HG03432 (cell line): Measurements from ENCODE around the gene GAREM1.
A peak's percentile ranks its signal among the peaks of the same experiment; 100 is the strongest.

Experiments
- ATAC-seq: cut with Tn5 transposase; IDR thresholded peaks from one replicate; pipeline ENCODE4 v1.9.1; 2021; ENCODE audit warnings: mild to moderate bottlenecking, moderate library complexity; ENCODE audit not compliant: unreplicated experiment

GAREM1 gene

DNA sequence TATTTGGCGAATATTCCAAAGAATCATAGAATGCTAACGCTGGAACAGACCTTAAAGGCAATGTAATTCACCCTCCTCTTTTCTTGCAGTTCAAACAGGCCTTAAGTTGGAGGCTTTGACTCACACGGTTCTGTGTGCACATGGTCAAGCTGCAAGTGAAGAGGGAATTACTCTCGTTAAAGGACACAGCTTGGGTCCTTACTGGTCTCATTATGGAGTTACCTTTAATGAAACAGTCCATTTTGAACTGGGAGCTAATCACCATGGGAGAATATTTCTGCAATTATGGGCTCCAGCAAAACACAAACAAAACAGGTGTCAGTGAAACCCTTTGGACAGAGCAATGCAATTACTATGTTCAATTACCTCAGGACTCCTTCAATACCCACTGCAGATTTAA lies 135.5 kb downstream of the GAREM1 start:
- no peak for ATAC-seq

DNA sequence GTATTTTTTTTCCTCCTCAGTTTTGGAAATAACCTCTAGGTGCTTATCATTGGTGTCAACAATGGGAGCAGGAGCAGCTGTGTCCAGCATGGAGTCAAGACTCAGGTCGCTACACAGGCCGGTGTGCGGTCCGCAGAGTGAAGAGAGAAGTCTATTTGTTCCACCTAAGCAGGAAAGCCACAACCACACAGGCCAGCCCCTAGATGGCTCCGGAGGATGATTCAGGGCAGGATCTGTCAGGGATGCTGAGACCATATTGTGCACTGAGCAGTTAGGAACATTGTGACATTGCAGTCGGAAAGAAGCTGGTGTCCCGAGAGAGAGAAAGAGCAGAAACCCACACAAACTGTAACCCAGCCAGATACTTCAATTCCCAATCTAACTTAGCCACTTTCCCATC lies 136.9 kb downstream of the GAREM1 start:
- ATAC-seq = no peak

DNA sequence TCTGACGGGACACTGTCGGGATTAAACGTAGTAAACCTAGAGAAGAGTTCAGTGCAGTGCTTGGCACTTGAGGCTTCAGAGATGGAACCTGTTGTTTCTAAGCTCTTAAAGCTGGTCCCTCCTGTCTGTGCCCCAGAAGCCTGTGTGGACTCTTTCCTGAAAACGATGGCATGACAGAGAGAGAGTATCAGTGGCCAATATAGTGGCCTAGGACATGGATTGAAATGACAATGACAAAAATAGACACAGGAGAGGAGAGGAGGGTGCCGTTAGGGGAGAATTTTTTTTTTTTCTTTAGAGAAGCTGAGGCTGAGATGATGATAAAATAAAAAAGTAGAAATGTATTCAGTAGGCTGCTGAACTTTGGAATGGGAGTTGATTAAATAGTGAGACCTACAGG lies 138.0 kb downstream of the GAREM1 start:
- ATAC-seq = no peak

DNA sequence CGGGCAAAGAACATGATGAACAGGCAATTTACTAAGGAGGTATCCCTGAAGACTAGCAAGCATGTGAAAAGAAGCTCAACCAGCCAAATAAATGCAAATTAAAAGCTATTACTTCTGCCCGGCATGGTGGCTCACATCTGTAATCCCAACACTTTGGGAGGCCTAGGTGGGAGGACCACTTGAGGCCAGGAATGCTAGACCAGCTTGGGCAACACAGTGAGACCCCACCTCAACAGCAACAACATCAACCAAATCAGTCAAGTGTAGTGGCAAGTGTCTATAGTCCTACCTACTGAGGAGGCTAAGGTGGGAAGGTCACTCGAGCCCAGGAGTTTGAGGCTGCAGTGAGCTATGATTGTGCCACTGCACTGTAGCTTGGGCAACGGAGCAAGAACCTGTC lies 141.7 kb downstream of the GAREM1 start:
- ATAC-seq = no peak

DNA sequence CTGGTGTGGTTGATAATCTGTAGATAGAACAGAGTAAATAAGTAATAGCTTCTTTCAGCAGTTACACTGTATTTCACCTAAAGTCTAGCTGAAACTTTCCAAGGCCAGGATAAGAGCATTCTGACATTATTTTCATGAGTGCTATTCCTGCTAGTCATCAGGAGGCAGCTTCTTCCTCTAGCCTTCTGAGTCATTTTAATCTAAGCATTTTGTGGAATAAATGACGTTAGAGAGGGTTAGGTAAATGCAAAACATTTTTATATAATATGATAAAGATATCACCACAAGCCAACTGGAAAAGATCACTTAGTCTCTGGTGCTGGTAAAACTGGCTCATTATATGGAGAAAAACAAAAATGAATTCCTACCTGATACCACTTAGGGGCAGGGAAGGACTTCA lies 142.3 kb downstream of the GAREM1 start:
- ATAC-seq = no peak

DNA sequence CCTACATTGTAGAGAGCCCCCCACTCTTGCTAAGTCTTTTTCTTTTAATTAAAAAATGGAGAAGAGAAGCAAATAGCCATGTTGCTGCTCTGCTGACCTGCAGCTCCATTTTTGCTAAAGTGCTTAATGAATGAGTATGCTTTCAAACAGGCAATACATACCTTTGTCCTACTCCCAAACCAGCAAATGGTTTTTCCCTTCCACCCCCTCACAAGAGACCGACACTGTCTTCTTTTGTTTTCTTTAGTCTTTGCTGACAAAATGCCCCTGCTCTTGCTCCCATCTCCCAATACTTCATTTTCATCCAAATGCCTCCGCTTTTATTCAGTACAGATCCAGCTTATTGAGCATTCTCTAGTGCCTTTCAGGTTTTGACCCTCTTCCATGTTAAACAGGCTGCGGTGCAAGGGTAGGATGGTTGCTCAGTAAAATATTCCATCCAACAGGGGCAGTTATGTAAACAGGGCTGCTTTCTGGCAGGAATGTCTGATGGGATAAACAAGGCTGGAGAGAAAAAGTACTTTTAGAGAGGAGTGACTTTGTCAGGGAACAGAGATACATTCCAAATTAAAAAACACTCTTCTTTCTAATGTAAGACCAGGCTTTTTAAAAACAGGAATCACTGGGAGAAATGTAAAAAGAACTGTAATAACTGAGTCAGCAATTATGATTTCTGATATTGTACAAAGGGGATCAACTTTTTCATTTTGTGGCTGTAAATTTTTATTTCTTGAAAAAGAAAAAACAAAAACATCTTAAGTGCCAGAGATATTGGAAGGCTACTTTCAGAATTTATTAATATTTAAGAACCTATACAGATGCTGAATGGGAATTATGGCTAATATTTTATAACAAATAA lies 144.0 kb downstream of the GAREM1 start:
- ATAC-seq = no peak

DNA sequence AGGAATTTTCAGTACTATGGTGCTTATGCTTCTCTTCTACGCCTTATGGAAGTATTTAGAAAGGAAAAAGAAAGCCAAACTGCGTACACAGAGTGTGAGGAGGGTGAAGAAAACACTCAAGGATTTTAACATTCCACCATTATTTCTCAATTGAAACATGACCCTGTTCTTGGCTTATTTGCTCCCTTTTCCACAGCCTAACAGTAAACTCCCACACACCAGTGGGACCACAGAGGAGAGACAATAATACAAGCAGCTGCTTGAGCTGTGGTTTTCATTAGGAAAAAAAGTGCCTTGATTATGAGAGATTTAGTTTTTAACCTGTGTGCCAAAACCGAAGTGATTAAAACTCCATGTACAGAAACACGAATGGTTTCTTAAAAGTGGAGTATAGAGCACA lies 146.5 kb downstream of the GAREM1 start:
- no peak for ATAC-seq

DNA sequence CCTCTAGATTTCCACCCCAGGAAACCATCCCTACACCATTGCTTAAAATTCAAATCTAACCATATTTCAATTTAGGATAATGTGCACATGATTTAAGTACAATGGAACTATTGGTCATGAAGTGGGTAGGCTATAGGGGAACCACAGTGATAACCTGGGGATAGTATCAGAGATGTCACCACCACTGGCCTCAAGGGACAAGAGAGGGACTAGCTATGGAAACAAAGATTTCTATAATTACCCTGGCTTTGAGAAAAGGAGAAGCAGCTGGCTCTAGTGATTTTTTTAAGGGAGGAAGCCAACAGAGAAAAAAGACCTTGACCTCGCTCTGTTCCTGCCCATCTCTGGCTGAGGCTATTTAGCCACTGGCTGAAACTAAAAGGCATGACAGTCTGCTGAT lies 148.9 kb downstream of the GAREM1 start:
- no peak for ATAC-seq

DNA sequence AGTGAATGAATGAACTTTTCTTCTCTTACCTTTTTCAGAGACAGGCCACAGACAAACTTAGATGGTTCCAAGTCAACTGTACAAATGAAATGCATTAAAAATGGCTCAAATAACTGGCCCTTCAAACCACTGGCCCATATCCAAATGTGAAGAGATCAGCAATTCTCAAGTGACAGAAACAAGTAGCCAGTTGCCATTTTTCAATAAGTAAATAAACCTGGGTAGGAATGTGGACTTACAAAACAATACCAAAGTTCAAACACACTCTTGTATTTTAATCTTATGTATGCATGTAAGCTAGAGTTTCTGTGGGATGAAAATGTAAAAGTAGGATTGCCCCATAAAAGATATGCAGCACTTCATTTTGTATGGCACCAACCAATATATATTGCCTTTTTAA lies 151.6 kb downstream of the GAREM1 start:
- ATAC-seq = no peak

DNA sequence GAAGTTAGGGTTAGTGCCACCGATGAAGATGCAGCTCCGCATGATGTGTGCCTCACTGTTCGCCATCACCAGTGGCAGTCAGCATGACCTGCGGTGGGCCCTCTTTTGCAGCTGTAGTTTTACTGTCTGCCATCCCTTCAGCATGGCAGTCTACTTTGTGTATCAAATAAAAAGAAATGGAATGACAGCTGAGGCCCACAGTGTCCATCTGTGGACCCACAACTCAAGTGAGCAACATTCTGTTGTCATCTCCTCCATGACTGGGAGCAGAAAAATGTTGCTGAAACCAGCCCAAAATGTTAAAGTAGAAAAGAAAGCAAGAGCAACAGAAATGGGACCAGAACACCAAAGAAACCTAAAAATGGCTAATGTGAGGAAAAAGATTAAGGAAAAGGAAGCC lies 152.1 kb downstream of the GAREM1 start:
- ATAC-seq = no peak

DNA sequence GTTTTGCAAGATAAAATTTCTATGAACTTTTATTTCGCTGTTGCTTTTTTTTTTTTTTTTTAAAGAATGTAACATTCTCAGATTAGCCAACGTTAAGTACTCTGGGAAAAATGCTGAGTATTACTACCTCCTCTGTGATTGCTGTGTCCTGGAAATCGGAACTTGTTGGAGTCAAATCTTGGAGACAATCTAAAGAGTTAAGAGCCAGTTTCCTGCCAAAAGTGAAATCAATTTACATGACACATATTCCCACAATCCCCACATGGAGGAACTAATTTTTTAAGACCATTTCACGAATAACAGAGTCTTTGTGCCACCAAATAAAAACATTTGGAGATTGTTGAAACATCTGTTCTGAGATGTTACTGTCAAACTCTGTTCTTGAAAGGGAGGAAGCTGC lies 153.0 kb downstream of the GAREM1 start:
- ATAC-seq = no peak

DNA sequence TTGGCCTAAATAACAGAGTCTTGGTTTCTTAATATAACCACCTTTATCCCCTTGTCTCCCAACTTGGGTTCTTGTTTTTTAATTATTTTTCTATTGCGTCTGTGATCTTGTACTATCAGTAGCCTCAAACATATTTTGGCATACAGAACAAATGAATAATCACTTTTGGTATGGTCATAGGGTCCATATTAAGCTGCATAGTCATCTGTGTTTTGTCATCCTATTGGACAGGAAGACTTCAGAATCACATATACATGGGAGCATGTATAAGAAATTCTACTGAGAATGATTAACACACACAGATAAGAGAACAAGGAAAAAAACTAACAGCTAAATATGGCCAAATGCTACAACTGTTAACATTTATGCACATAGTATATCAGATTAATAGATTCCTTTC lies 154.8 kb downstream of the GAREM1 start:
- no peak for ATAC-seq

DNA sequence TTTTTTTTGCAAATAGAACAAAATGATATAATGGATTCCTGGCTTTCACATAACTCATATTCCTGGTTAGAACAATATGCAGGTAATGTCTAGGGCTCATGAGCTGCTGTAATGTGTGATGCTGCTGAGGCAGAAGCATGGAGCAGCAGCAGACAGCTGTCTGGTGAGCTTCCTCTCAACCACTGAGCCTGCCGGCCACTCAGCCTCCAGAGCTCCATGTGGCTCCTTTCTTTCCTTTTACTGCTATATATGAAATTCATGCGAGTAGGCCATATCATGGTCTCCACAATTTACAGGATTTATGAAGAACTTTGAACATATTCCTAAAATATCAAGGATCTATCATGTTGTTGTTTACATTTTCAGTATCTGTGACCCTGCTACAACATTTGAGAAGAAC lies 159.9 kb downstream of the GAREM1 start:
- no peak for ATAC-seq

DNA sequence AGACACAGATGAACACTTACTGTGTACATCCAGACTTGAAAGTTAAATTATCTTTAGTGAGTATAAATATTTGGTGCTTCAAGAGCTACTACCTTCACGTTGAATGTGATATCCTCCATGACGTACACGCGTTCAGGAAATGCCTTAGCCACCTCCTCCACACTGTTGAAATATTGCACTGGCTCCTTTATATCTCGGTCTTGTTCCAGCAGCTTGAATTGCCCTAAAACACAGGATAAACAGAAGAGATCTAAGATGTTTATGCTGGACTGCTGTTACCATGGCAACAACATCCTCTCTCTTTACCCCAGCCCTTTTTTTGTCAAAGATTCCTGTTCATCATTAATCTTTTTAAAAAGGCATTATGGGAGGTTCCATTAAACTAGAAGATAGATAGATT lies 160.6 kb downstream of the GAREM1 start:
- ATAC-seq = no peak

DNA sequence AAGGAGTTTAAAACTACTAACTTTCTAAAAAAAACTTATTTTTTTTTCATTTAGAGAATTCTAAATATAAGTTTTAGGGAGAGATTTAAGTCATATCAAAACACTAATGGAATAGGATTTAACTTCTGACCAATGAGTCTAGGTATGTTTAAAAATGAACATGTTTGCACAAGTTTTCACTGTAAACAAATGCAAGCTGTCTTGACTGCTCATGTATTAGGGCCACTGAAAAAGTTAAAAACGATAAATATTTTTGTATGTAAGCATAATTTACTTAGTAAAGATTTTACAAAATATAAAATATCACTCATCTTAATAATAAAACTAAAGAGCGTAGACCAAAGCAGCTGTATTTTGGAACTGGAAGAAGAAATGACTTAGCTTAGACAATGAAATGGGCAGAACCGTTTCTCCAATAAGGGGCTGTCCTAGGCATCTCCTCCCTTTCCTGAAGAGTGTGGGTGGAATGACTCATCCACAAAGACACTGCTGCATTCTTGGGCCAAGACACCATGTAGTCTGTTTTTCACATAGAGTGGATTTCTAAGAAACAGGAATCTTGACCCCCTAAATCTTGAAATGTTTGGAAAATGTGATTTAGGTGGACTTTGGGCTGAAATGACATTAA lies 162.1 kb downstream of the GAREM1 start:
- ATAC-seq = peak; percentile 44

DNA sequence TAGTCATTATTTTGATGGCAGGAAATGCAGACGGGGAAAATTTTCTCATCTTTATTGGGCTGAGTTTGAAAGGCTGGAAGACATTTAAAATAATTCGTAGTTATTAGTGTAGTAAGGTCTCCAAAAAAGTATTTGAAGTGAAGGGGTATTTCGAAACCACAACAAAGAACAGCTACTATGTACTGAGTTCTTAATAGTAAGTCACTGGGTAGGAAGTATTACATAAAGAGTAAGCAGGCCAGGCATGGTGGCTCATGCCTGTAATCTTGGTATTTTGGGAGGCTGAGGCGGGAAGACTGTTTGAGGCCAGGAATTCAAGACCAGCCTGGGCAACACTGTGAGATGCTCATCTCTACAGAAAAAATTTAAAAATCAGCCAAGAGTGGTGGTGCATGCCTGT lies 167.3 kb downstream of the GAREM1 start:
- no peak for ATAC-seq

DNA sequence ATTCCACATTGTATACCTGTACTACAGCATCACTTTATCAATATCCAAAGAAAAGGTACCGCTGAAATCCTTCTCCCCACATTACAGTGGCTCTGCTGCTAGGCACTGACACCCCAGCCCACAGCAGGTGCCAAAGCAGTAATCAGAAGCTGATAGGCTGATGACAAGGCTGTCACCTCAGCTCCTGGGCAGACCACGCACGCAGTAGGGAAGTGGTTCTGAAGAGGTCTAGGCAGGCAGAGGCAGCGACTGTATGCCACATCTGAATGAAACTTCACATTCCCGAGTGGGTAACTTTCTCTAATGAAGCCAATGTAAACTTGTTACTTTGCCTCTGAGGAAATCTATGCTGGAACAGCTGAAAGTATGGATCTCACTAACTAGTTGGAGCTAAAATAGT lies 167.9 kb downstream of the GAREM1 start:
- no peak for ATAC-seq

DNA sequence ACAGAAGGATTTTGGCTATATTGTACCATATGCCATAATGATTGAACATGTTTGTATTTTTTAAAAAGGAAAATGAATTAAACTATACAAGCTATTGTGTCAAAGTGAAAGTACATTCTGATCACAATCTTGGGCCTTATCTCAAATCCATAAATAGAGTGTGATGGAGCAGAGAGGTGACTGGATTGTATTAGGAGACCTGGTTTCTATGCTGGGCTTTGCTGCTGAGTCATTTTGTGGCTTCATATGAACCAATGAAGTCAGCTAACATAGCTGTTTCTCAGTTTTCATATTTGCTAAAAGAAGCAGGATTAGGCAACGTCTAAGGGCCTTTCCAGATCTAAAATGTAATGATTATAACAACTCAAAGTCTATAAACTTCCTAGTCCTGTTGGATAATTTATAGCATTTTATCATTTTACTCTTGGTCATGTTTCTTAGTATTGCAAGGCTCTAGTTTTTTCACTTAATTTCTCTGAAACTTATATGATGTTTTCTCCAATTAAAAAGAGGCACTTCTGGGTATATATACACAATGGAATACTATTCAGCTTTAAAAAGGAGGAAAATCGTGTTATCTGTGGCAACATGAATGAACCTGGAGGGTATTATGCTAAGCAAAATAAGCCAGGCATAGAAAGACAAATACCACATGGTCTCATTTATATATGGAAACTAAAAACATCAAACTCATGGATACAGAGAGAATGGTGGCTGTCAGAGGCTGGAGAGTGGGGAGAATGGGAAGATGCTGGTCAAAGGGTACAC lies 168.5 kb downstream of the GAREM1 start:
- peak; percentile 91 for ATAC-seq

DNA sequence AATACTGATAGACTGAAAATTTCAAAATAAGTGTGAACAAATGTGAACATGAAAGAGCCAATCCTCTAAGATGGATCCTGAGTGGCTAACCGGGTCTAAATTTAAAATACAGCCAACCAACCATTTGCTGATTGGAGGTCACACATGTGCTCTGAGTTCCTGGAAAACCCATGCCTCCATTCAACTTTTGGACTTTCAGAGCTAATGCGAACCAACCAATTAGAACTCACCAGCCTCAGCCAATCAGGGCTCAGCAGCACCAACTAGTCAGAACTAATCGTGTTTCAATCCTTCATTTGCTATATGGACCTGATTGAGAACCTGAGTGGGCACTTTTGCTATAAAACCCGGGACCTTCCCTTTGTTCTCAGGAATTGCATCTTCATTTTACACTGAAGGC lies 169.3 kb downstream of the GAREM1 start:
- ATAC-seq = no peak

DNA sequence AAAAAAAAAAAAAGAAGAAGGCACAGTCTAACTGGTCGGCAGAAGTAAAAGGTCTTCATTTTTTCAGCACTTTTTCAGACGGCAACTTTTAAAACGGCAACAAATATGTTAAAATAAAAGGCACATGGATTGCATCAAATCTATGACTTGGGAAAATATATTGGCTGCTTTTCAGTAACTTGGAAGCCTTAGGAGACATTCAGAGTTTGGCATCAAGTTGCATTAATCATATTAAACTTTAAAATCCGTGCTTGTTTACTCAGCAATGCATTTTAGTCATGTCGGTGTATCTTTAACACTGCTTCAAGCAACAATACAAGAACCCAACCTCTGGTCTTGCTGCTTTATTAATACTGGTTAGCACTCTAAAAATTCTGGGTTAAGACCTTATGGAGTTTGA lies 169.8 kb downstream of the GAREM1 start:
- ATAC-seq = no peak

DNA sequence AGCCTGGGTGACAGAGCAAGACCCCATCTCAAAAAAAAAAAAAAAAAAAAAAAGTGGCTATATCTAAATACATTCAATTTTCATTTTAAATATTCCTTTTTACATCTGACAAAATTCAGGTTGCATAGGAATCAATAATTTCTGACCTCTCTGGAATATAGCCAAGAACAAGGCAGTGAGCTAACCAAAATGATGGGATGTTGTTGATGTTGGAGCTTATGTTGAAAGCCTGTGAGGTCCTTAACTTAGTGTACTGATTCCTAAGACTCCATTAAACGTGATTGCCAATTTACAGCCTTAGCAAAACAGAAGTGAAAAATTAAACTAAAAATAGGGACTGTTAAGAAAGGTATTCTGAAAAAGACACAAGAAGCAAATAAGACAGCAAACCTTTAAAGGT lies 171.2 kb downstream of the GAREM1 start:
- ATAC-seq = no peak

DNA sequence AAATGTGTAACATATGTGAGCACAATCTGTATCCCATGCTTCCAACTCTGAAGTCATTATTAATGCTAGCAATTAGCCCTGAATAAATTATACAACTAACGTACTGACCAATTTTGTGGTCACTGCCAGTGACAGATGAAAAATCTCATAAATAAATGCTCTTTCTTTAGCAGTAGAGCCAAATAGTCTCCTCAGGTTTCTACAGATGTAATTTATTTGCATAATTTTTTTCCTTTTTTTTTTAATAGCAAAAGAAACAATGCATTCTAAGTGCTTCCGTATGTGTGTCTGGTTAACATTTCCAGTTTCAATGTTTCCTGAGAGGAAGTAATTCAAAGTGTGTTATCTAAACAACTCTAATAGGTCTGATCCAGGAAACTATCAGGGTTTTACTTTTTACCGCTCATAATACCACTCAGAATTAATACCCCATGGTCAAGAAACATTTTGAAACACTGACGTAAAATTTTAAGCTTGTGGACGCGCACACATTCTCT lies 172.5 kb downstream of the GAREM1 start:
- ATAC-seq = no peak
